ENCODE data around the gene DNMT3B. TPM values are rescaled to one million over a fixed set of nuclear protein-coding genes. Genes with fewer than 3 reads are reported as not detected.
"Not testable (repeated sequence)": the region's sequence is repeated elsewhere in the genome, so short reads cannot be mapped to it uniquely, and the experiment has no call there.

Gene DNMT3B
- polyA plus RNA-seq, 4 donors: 3.8 to 8.7 (median 7.1) TPM

GRCh38 chr20:32762754-32763201 lies 593 bp downstream of the DNMT3B start:
- no peak for DNase-seq (ENCODE audit: low read depth in 4 of 4, low spot score in 3 of 4)

GRCh38 chr20:32763202-32764004 lies 1.2 kb downstream of the DNMT3B start:
- no peak for DNase-seq (ENCODE audit: low read depth in 4 of 4, low spot score in 3 of 4)

- DNase-seq (ENCODE audit: low read depth in 4 of 4, low spot score in 3 of 4): no peak
These were observed 2.1 kb downstream of the DNMT3B start for GRCh38 chr20:32764005-32764960.

DNA sequence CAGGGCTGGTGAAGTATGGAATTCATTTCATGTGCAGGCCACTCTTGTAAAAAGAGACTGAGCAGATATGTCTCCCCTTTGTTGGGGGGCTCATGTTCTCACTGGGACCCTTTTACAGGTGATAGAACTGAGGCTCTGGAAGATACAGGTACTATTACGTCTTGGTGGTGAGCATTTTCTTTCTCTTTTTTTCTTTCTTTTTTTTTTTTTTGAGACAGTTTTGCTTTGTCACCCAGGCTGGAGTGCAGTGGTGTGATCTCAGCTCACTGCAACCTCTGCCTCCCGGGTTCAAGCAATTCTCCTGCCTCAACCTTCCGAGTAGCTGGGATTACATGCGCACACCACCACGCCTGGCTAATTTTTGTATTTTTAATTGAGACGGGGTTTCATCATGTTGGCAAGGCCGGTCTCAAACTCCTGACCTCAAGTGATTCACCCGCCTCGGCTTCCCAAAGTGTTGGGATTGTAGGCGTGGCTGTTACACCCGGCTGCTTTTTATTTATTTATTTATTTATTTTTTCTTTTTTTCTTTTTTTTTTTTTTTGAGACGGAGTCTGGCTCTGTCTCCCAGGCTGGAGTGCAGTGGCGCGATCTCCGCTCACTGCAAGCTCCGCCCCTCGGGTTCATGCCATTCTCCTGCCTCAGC lies 3.2 kb downstream of the DNMT3B start:
- DNase-seq (ENCODE audit: low read depth in 4 of 4, low spot score in 3 of 4): not testable (repeated sequence)

DNA sequence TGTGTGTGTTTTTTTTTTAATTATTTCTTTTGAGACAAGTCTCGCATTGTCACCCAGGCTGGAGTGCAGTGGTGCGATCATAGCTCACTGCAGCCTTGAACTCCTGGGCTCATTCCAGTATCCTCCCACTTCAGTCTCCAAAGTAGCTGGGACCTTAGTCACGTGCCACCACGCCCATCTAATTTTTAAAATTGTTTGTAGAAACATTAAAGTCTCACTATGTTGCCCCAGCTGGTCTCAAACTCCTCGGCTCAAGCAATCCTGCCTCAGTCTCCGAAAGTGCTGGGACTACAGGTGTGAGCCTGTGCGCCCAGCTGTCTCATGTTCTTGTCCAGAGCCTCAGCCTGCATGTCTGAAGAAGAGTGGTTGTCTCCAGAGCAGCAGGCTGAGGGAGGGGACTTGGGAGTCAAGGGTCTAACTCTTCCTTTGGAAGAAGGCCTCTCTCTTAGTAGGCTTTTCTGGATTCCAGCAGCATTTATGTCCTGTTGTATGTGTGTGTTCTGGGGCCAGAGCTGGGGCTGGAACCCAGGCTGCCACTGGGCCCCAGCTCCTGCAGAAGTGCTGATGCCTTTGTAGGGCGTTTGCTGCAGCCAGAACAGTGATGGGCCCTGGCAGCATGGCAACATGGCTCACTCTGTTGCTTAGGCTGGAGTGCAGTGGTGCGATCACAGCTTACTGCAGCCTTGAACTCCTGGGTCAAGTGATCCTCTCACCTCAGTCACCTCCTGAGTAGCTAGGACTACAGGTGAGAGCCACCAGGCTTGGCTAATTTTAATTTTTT lies 5.4 kb downstream of the DNMT3B start:
- no peak for DNase-seq (ENCODE audit: low read depth in 4 of 4, low spot score in 3 of 4)

DNA sequence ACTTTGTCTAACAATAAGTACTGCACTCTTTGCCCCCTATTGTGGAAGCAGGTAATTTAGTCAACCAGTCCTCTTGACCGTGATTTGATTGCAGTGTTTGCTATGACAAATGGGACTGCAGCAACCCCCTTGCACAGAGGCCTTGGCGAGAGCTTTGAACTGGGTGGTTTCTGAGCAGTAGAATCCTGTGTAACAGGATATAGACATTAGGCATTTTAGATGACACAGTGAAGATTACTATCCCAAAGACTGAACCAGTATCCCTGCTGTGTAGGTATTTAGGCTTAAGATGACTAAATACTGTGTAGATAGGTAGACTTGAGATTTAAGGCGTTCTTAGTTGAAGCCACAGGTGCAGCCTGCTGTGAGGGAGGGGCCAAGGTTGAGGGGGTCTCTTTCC lies 9.9 kb downstream of the DNMT3B start:
- DNase-seq (ENCODE audit: low read depth in 4 of 4, low spot score in 3 of 4): no peak

DNA sequence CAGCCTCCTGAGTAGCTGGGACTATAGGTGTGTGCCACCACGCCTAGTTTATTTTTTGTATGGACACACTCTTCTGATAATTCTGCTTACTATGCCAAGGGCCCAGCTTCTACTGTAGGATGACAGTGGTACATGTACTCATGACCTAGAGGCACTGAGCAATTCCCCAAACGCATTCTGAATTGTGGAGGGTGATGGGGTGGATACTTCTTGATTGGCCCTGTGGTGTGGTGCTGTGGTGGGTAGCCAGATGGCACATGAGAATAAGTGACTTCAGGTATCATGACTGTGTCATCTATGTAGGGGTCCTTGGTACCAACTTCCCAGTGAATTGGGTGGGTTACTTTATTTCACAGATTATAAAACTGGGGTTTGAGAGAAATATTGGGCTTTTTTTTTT lies 11.0 kb downstream of the DNMT3B start:
- DNase-seq (ENCODE audit: low read depth in 4 of 4, low spot score in 3 of 4): no peak

- no peak for DNase-seq (ENCODE audit: low read depth in 4 of 4, low spot score in 3 of 4)
These were observed 11.7 kb downstream of the DNMT3B start for GRCh38 chr20:32773855-32774254.

DNA sequence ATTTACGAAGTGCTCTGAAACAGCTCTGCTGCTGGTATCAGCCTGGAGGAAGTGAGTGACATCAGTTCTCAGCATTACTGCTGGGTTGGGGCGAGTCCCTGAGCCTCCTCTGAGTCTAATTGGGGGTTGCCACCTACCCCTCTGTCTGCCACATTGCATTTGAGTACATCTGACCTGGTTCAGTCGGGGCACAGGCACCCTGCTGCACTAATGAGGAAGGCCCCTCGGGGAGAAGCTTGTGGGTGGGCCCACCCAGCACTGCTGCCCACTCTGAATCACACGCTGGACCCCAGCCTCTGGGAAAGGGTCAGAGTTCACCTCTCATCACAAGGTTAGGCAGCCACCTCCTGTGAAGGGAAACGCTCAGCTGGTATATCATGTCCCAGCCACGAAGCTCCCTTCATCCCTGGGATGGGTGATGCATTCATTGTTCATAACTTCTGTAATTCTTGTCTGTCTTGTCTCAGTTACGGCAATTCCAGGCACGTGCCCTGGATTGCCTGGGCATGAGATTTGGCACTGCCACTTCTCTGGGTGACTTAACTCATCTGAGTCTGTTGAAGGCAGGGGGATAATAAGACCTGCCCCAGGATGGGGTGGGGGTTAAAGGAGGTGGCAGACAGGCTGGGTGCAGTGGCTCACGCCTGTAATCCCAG lies 13.3 kb downstream of the DNMT3B start:
- DNase-seq (ENCODE audit: low read depth in 4 of 4, low spot score in 3 of 4): no peak

GRCh38 chr20:32777177-32777956 lies 15.2 kb downstream of the DNMT3B start:
- DNase-seq (ENCODE audit: low read depth in 4 of 4, low spot score in 3 of 4): no peak

DNA sequence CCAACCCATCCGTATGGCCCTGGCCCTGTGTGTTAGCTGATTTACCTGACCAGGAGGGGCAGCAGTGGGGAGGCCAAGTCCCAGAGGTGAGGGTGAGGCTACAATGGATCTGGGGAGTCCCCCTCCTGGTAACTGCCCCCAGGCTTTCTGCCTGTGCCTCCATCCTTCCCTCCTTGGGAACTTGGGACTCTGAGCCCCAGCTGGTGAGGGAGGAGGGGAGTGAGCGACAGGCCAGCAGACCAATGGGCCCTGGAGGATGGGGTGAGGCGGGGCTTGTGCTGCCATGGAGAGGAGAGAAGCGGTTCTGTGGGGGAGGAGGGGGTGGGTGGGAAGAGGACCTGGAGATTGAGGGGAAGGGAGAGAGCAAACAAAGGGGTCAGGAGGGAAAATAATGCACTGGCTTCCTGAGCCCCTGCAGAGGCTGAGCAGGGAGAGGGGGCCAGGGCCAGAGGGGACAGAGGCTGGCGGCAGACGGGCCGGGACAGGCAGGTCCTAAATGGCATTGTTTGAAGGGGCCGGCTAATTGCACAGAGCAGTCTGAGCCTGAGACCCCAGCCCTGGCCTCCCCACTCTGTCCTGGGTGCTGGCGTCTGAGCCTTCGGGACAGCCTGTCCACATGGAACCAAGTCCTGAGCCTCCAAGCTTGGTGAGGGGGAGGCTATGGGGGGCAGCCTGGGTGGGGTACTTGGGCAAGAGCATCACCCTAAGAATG lies 17.5 kb downstream of the DNMT3B start:
- no peak for DNase-seq (ENCODE audit: low read depth in 4 of 4, low spot score in 3 of 4)

GRCh38 chr20:32780278-32780677 lies 18.1 kb downstream of the DNMT3B start:
- no peak for DNase-seq (ENCODE audit: low read depth in 4 of 4, low spot score in 3 of 4)

GRCh38 chr20:32780749-32781655 lies 18.8 kb downstream of the DNMT3B start:
- DNase-seq (ENCODE audit: low read depth in 4 of 4, low spot score in 3 of 4): no peak

DNA sequence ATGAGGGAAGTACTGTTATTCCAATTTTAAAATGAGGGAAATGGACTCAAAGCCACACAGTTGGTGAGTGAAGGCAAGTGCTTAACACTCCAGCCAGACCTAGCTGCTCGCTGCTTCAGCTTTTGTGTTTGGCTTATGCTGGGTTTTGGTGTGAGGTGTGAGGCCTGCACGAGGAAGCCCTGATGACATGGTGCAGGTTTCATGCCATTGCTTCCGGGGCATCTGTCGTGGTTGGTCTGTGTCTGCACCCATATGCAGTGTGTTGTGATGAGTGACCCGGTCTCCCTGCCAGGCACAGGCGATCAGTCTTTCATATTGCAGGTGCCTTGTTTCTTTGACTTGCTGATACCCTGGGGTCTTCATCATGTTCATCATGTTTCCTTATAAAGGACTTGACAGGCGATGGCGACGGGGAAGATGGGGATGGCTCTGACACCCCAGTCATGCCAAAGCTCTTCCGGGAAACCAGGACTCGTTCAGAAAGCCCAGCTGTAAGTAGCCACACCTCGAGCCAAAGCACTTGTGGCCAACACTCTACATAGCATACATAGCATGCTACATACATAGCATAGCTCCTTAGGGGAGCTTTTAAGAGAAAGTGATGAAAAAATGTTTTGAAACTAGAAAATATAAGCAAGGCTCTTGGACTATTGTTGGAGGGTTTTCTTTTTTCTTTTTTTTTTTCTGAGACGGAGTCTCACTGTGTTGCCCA lies 22.3 kb downstream of the DNMT3B start:
- DNase-seq (ENCODE audit: low read depth in 4 of 4, low spot score in 3 of 4): no peak

DNA sequence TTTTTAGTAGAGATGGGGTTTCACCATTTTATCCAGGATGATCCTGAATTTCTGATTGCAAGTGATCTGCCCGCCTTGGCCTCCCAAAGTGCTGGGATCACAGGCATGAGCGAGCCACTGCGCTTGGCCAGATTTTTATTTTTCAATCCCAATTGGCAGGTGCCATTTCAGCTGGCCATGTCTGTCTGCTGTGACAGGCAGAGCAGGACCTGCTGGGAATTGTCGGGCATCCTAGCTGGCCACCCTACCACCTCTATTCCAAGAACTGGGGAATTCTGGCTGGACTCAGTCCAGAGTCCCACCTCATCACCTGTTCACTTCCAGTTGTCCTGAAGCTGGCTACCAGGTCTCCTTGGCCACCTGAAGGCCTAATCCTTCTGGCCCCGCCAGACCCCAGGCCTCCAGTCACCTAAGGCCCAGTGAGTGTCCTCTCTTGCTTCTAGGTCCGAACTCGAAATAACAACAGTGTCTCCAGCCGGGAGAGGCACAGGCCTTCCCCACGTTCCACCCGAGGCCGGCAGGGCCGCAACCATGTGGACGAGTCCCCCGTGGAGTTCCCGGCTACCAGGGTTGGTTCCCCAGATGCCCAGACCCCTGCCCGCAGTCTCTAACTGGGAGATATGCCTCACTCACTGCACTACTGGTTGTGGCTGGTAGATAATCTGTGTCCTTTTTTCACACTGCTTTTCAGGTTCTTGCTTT lies 24.0 kb downstream of the DNMT3B start:
- DNase-seq (ENCODE audit: low read depth in 4 of 4, low spot score in 3 of 4): no peak

- no peak for DNase-seq (ENCODE audit: low read depth in 4 of 4, low spot score in 3 of 4)
These were observed 25.0 kb downstream of the DNMT3B start for GRCh38 chr20:32787168-32787567.

Measured in left renal pelvis (tissue), 4 donors.